Astrocyte of the spinal cord (primary cell): Measurements from ENCODE around the gene CAMTA1.

Experiments
- DNase-seq: peaks from one replicate; pipeline ENCODE4 v3.0.0; 2011; ENCODE audit warnings: low read depth, low spot score
- H3K4me3 ChIP-seq: 2 replicates; pipeline ENCODE4 v1.5.1; 2011; ENCODE audit warnings: low read depth, mild to moderate bottlenecking, low read length, moderate library complexity
- in situ Hi-C: cut with HindIII; loops from 2 replicates; pipeline ENCODE4 v1.10.0; 2017; ENCODE audit warnings: low sequenced_read_pairs
- TF ChIP-seq, protein P1 (sequence below): IDR thresholded peaks from 2 replicates; pipeline ENCODE4 v1.5.1; 2012; ENCODE audit warnings: low read depth, mild to moderate bottlenecking, low read length, inconsistent platforms

Gene CAMTA1

DNA sequence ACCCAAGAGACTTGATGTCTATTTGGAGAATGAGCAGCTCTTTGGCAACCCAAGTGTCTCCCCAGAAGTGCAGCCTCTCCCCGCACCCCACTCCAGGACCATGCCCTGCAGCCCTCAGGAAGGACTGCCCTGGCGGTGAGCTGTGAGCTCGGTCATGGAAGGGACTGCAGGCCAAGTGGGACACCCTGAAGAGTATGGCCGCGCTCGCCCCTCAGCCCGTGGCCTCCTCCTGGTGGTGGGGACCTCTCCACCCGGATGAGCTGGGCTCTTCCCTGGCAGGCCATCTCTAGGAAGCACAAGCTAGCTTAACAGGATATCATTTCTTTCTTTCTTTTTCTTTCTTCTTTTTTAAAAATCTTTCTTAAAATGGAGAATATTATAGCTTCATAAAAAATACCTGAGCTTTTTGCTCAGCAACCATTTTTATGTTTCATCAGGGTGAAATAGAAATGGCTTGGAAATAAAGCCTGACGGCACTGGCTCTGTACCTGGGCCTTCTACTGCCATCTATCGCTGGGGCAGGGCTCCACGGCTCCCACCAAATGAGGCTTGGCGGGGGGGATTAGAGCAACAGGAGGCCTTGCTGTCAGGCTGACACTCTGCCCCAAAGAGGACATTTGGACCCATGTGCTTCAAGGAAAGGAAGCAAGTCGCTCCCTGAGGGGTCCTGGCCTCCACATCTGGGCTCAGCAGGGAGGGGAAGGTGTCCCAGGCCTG is 689.7 kb downstream of the CAMTA1 start:
- TF ChIP-seq, protein P1, sequence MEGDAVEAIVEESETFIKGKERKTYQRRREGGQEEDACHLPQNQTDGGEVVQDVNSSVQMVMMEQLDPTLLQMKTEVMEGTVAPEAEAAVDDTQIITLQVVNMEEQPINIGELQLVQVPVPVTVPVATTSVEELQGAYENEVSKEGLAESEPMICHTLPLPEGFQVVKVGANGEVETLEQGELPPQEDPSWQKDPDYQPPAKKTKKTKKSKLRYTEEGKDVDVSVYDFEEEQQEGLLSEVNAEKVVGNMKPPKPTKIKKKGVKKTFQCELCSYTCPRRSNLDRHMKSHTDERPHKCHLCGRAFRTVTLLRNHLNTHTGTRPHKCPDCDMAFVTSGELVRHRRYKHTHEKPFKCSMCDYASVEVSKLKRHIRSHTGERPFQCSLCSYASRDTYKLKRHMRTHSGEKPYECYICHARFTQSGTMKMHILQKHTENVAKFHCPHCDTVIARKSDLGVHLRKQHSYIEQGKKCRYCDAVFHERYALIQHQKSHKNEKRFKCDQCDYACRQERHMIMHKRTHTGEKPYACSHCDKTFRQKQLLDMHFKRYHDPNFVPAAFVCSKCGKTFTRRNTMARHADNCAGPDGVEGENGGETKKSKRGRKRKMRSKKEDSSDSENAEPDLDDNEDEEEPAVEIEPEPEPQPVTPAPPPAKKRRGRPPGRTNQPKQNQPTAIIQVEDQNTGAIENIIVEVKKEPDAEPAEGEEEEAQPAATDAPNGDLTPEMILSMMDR, result peak; percentile 30
- no peak overlapping the region for H3K4me3 ChIP-seq
- in situ Hi-C loops, result no loop called here
- DNase-seq, result no peak

DNA sequence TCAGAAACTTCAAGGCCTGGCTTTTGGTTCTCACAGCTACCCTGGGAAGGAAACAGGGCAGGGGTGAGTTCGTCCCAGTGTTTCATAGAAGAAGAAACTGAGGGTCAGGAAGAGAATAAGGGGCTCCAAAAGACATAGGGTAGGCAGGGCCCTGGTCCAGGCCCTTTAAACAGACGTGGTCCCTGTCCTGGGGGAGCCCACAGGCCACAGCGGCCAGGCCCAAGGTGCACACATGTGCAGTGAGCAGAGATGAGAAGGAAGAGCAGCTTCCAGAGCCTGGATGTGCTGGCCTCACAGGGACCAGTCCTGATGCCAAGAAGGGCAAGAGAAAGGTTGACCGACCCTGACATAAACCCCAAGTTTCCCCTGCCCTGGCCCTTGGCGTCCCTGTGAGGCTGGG is 690.4 kb downstream of the CAMTA1 start:
- in situ Hi-C loops, result no loop called here
- H3K4me3 ChIP-seq, result no peak overlapping the region
- TF ChIP-seq, protein P1, result no peak
- DNase-seq, result no peak

DNA sequence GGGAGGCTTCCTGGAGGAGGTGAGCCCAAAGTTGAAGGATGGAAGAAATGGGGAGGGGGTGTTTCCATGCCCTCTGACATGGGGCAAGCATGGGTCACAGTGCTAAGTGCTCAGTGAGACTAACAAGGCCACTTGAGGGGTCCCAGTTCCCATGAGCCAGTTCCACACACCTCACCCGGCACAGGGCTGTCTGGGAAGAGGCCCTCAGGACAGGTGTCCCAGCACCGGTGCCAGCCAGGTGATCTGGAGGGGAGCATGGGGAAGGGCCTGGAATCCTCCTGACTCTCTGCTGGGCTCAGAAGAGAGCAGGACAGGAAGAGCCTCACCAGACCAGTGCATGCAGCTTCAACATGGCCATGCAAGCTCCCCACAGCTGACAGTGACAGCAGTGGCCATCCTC is 691.1 kb downstream of the CAMTA1 start:
- in situ Hi-C loops, result no loop called here
- TF ChIP-seq, protein P1, result no peak
- no peak overlapping the region for H3K4me3 ChIP-seq
- DNase-seq, result no peak

DNA sequence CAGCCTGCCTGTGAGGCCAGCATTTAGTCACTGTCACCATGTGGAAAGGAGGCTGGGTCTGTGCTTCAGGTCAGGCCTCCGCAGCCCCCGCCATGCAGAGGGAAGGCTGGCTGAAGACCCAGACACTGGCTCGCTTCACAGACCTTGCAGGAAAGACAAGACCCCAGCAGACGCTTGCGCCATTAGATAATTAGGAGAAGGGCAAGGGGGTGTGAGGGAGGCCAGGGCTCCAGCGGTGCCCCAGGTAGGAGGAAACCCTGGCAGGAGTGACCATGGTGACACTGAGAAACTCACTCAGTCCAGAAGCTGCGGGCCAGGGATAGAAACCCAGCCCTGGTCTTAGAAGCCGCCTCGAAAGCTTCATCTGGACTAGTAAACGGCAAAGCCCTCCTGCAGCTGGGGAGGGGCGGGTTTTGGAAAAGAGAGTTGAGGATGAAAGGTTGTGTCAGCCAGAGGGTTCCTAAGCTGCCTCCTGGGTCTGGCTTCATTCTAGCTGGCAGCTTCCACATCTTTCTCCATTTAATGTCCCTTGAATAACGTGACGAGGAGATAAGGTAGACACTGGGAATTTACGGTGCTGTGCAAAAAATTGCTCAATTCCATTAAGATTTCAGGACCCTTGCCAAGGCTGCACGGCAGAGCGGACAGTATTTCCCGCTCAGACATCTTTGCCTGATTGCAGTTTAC is 691.8 kb downstream of the CAMTA1 start:
- DNase-seq, result no peak
- in situ Hi-C loops, result no loop called here
- H3K4me3 ChIP-seq, result no peak overlapping the region
- TF ChIP-seq, protein P1, result no peak

DNA sequence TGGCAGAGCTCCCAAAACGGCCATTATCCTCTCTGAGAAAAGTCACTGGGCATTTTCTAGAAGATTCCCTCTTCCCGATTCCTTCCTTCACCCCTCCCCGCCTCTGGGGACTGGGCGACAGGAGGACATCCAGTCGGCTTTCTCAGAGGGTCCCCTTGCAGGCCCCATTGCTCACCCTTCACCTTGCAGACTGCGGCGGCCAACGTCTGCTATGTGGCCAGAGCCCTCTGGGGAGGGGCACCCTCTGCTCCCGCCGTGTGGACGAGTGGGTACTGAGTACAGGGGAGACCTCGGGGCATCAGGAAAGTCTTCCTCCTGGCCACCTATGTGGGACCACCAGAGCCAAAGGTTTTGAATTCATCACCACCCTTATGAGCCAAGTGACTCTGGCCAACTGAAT is 692.3 kb downstream of the CAMTA1 start:
- TF ChIP-seq, protein P1, result no peak
- in situ Hi-C loops, result no loop called here
- no peak for DNase-seq
- H3K4me3 ChIP-seq, result no peak overlapping the region

DNA sequence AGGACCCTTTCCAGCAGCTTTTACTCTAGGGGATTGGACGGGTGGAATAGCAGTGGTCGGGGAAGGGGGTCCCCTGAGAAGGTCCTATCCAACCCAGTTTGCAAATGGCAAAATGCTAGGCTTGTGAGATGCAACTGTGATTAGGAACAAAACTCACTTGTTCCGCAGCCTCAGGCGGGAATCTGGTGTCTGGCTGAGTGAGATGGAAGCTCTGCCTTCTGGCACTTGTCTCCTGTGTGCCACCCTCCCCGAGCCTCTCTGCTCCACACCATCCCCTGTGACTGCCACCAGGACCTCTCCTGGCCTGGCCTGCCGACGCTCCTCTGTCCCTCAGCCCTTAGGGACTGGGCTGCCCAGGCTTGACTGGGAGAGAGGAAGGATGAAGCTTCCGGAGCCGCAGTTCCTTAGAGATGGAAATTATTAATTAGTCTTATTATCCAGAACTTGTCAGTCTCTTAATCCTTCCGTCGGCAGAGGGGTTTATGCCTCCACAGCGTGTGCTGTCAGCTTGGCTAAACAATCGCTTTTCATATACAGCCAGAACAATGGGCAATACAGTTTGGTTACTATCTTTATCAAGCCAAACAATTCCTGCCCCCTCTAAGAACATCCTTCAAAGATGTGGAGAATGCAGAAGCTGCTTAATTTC is 693.0 kb downstream of the CAMTA1 start:
- DNase-seq, result no peak
- in situ Hi-C loops, result no loop called here
- TF ChIP-seq, protein P1, result no peak
- no peak overlapping the region for H3K4me3 ChIP-seq
